ENCODE results near the gene RELT. TPM values are rescaled to one million over a fixed set of nuclear protein-coding genes. Genes with fewer than 3 reads are reported as not detected.

Gene RELT
- total and polyA plus RNA-seq, 2 experiments from 2014 or later = 2.0 to 6.3 TPM

DNA sequence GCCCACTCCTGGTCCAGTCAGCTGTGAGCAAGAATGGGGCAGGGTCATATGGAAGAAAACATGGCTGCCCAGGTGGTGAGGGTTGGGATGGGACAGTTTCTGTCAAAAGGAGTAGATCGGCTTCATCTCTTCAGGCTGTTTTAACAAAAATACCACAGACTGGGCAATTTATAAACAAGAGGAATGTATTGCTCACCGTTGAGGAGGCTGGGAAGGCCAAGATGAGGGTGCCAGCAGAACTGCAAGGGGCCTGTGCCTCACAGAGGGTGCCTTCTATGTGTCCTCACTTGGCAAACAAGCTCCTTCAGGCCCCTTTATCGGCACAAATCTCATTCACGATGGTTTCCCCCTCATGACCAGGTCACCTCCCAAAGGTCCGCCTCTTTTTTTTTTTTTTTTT, 18.1 kb upstream of the RELT start:
- Histone ChIP-seq H3K27ac (ENCODE audit: low read depth) (no peak overlapping the region), H3K9me2 (ENCODE audit: insufficient read depth) (no peaks in the 10 kb centered on the region), H3K27me3 (ENCODE audit: insufficient read depth) (no peaks in the 10 kb centered on the region), H3K79me2 (replicated peaks; ENCODE audit: insufficient read depth) (no peaks in the 10 kb centered on the region), H3F3A (replicated peaks; ENCODE audit: low read depth) (0 out of 2 replicates have a peak, but pooled peaks cover 13% of the 10 kb centered on the region), H3K36me3 (ENCODE audit: insufficient read depth) (no peaks in the 10 kb centered on the region), H3K4me2 (no peak overlapping the region), H2AFZ (no peak overlapping the region), H4K20me1 (replicated peaks; ENCODE audit: insufficient read depth) (peaks cover 5% of the 10 kb centered on the region), H3K4me1 (ENCODE audit: insufficient read depth) (peaks cover 6% of the 10 kb centered on the region; the same call in 1 of the 2 replicates), H3K4me3 (no peak overlapping the region)
- no peaks in the 10 kb centered on the region; the same call in 2 of the 3 replicates for H3K9me3 Mint-ChIP-seq
- no peaks in the 10 kb centered on the region for H3K36me3 Mint-ChIP-seq (ENCODE audit: low read depth)
- no peak overlapping the region for H3K27ac Mint-ChIP-seq
- ATAC-seq (no peak), DNase-seq (ENCODE audit: low spot score) (no peak)
- H3K27me3 Mint-ChIP-seq (ENCODE audit: insufficient read depth, low read depth, poor library complexity) = peaks cover 11% of the 10 kb centered on the region
- H3K4me3 Mint-ChIP-seq = no peak overlapping the region
- no peak for TF ChIP-seq ZNF331 (CRISPR knock-in tag; IDR thresholded peaks at IDR 0.05; ENCODE audit: low read depth)
- TF ChIP-seq POLR2AphosphoS5 (IDR thresholded peaks at IDR 0.05; ENCODE audit: low read depth) = no peak
- no peak for TF ChIP-seq JUNB (IDR thresholded peaks at IDR 0.05; ENCODE audit: unreplicated experiment)
- no peak for TF ChIP-seq CREB1 (CRISPR knock-in tag; IDR thresholded peaks at IDR 0.05; ENCODE audit: low read depth)
- TF ChIP-seq, protein P1, sequence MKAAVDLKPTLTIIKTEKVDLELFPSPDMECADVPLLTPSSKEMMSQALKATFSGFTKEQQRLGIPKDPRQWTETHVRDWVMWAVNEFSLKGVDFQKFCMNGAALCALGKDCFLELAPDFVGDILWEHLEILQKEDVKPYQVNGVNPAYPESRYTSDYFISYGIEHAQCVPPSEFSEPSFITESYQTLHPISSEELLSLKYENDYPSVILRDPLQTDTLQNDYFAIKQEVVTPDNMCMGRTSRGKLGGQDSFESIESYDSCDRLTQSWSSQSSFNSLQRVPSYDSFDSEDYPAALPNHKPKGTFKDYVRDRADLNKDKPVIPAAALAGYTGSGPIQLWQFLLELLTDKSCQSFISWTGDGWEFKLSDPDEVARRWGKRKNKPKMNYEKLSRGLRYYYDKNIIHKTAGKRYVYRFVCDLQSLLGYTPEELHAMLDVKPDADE (IDR thresholded peaks at IDR 0.05) = no peak
- TF ChIP-seq, protein P2, sequence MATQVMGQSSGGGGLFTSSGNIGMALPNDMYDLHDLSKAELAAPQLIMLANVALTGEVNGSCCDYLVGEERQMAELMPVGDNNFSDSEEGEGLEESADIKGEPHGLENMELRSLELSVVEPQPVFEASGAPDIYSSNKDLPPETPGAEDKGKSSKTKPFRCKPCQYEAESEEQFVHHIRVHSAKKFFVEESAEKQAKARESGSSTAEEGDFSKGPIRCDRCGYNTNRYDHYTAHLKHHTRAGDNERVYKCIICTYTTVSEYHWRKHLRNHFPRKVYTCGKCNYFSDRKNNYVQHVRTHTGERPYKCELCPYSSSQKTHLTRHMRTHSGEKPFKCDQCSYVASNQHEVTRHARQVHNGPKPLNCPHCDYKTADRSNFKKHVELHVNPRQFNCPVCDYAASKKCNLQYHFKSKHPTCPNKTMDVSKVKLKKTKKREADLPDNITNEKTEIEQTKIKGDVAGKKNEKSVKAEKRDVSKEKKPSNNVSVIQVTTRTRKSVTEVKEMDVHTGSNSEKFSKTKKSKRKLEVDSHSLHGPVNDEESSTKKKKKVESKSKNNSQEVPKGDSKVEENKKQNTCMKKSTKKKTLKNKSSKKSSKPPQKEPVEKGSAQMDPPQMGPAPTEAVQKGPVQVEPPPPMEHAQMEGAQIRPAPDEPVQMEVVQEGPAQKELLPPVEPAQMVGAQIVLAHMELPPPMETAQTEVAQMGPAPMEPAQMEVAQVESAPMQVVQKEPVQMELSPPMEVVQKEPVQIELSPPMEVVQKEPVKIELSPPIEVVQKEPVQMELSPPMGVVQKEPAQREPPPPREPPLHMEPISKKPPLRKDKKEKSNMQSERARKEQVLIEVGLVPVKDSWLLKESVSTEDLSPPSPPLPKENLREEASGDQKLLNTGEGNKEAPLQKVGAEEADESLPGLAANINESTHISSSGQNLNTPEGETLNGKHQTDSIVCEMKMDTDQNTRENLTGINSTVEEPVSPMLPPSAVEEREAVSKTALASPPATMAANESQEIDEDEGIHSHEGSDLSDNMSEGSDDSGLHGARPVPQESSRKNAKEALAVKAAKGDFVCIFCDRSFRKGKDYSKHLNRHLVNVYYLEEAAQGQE (IDR thresholded peaks at IDR 0.05; ENCODE audit: unreplicated experiment) = no peak
- TF ChIP-seq NANOG (IDR thresholded peaks at IDR 0.05; ENCODE audit: borderline replicate concordance) = no peak
- TF ChIP-seq ZNF114 (CRISPR knock-in tag; IDR thresholded peaks at IDR 0.05) = no peak
- TF ChIP-seq, protein P3, sequence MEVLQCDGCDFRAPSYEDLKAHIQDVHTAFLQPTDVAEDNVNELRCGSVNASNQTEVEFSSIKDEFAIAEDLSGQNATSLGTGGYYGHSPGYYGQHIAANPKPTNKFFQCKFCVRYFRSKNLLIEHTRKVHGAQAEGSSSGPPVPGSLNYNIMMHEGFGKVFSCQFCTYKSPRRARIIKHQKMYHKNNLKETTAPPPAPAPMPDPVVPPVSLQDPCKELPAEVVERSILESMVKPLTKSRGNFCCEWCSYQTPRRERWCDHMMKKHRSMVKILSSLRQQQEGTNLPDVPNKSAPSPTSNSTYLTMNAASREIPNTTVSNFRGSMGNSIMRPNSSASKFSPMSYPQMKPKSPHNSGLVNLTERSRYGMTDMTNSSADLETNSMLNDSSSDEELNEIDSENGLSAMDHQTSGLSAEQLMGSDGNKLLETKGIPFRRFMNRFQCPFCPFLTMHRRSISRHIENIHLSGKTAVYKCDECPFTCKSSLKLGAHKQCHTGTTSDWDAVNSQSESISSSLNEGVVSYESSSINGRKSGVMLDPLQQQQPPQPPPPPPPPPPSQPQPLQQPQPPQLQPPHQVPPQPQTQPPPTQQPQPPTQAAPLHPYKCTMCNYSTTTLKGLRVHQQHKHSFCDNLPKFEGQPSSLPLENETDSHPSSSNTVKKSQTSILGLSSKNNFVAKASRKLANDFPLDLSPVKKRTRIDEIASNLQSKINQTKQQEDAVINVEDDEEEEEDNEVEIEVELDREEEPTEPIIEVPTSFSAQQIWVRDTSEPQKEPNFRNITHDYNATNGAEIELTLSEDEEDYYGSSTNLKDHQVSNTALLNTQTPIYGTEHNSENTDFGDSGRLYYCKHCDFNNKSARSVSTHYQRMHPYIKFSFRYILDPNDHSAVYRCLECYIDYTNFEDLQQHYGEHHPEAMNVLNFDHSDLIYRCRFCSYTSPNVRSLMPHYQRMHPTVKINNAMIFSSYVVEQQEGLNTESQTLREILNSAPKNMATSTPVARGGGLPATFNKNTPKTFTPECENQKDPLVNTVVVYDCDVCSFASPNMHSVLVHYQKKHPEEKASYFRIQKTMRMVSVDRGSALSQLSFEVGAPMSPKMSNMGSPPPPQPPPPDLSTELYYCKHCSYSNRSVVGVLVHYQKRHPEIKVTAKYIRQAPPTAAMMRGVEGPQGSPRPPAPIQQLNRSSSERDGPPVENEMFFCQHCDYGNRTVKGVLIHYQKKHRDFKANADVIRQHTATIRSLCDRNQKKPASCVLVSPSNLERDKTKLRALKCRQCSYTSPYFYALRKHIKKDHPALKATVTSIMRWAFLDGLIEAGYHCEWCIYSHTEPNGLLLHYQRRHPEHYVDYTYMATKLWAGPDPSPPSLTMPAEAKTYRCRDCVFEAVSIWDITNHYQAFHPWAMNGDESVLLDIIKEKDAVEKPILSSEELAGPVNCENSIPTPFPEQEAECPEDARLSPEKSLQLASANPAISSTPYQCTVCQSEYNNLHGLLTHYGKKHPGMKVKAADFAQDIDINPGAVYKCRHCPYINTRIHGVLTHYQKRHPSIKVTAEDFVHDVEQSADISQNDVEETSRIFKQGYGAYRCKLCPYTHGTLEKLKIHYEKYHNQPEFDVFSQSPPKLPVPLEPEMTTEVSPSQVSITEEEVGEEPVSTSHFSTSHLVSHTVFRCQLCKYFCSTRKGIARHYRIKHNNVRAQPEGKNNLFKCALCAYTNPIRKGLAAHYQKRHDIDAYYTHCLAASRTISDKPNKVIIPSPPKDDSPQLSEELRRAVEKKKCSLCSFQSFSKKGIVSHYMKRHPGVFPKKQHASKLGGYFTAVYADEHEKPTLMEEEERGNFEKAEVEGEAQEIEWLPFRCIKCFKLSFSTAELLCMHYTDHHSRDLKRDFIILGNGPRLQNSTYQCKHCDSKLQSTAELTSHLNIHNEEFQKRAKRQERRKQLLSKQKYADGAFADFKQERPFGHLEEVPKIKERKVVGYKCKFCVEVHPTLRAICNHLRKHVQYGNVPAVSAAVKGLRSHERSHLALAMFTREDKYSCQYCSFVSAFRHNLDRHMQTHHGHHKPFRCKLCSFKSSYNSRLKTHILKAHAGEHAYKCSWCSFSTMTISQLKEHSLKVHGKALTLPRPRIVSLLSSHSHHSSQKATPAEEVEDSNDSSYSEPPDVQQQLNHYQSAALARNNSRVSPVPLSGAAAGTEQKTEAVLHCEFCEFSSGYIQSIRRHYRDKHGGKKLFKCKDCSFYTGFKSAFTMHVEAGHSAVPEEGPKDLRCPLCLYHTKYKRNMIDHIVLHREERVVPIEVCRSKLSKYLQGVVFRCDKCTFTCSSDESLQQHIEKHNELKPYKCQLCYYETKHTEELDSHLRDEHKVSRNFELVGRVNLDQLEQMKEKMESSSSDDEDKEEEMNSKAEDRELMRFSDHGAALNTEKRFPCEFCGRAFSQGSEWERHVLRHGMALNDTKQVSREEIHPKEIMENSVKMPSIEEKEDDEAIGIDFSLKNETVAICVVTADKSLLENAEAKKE (CRISPR knock-in tag; IDR thresholded peaks at IDR 0.05) = no peak
- TF ChIP-seq, protein P4, sequence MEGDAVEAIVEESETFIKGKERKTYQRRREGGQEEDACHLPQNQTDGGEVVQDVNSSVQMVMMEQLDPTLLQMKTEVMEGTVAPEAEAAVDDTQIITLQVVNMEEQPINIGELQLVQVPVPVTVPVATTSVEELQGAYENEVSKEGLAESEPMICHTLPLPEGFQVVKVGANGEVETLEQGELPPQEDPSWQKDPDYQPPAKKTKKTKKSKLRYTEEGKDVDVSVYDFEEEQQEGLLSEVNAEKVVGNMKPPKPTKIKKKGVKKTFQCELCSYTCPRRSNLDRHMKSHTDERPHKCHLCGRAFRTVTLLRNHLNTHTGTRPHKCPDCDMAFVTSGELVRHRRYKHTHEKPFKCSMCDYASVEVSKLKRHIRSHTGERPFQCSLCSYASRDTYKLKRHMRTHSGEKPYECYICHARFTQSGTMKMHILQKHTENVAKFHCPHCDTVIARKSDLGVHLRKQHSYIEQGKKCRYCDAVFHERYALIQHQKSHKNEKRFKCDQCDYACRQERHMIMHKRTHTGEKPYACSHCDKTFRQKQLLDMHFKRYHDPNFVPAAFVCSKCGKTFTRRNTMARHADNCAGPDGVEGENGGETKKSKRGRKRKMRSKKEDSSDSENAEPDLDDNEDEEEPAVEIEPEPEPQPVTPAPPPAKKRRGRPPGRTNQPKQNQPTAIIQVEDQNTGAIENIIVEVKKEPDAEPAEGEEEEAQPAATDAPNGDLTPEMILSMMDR (conservative IDR thresholded peaks at IDR 0.05; ENCODE audit: low read depth in 2 of 2) = no peak
- TF ChIP-seq EZH2 (IDR thresholded peaks at IDR 0.05; ENCODE audit: low read depth, unreplicated experiment) = no peak
- TF ChIP-seq EZH2phosphoT487 (IDR thresholded peaks at IDR 0.05; ENCODE audit: unreplicated experiment) = no peak
- no peak for TF ChIP-seq STAT1 (IDR thresholded peaks at IDR 0.05; ENCODE audit: unreplicated experiment)
- H3K4me1 Mint-ChIP-seq = peaks cover 5% of the 10 kb centered on the region; the same call in 1 of the 3 replicates

Measured in GM23338 (cell line).